ENCODE data around the gene SIMC1.
"Not testable (repeated sequence)": the region's sequence is repeated elsewhere in the genome, so short reads cannot be mapped to it uniquely, and the experiment has no call there.

DNA sequence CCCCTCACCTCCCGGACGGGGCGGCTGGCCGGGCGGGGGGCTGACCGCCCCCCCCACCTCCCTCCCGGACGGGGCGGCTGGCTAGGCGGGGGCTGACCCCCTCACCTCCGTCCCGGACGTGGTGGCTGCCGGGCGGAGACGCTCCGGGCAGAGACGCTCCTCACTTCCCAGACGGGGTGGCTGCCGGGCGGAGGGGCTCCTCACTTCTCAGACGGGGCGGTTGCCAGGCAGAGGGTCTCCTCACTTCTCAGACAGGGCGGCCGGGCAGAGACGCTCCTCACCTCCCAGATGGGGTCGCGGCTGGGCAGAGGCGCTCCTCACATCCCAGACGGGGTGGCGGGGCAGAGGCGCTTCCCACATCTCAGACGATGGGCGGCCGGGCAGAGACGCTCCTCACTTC, 13.9 kb downstream of the SIMC1 start:
- TF ChIP-seq CTCF (conservative IDR thresholded peaks at IDR 0.05); EZH2 (IDR thresholded peaks at IDR 0.05; ENCODE audit: low read depth): not testable (repeated sequence)

Data from PC-9 (cell line).